GM21515 (cell line): ENCODE data around the gene PSMA5.

Experiments
- ATAC-seq: cut with Tn5 transposase; IDR thresholded peaks from one replicate; pipeline ENCODE4 v1.9.1; 2021; ENCODE audit not compliant: unreplicated experiment

PSMA5 gene

GRCh38 chr1:109370712-109371340 is 55.4 kb downstream of the PSMA5 start:
- ATAC-seq: no peak

GRCh38 chr1:109369167-109369746 is 57.0 kb downstream of the PSMA5 start:
- no peak for ATAC-seq

GRCh38 chr1:109368464-109368863 is 57.8 kb downstream of the PSMA5 start:
- ATAC-seq: no peak

DNA sequence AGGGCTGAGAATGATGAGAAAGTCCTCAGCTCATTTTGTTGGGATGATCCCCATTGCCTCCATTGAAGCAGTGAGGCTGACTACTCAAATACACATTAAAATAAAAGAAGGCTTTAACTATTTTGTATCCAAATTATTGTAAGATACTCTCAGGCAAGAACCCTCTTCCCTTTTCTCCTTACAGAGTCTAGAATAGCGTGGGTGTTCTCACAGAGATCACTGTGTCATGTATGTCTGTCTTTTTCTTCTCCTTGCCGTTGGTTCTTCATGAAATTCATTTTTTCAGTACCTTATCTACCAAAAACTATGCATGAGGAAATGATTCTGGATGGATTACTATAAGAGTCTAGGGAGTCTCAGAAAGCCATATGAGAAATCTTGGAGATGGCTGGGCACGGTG is 58.6 kb downstream of the PSMA5 start:
- ATAC-seq: no peak

GRCh38 chr1:109365642-109366204 is 60.5 kb downstream of the PSMA5 start:
- ATAC-seq: no peak

DNA sequence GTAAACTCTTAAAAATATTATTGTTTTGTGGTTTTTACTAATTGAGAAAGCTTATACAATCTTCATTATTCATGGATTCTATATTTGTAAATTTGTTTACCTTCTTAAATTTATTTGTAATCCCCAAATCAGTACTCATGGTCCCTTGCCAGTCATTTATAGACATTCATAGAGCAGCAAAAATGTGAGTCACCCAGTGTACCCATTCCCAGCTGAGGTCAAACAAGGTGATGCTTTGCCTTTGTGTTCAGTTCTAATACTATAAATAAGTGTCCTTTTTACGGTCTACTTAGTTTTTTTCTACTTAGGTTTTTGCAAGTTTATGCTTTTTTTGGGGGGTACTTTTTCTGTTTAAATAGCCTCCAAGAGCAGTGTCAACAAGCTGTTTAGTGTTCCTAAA is 64.6 kb downstream of the PSMA5 start:
- no peak for ATAC-seq

- no peak for ATAC-seq
These were observed 65.2 kb downstream of the PSMA5 start for GRCh38 chr1:109361069-109361468.

DNA sequence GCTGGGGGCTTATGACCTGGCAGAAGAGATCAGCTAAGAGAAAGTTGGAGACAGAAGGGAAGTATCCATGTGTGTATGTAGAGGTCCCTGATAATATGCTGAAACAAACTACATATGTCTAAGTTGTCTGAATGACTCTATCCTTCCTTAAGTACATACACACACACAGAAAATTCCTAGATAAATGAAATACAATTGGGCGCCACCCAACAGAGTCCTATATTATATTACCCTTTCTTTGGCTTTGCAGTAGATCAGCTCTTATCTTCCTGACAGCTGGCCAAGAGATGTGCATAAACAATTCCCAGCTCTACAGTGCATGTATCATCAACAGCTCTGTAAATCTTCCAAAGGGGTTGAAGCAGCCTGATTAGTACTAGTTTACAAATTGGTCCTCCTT is 68.6 kb downstream of the PSMA5 start:
- ATAC-seq: no peak

- no peak for ATAC-seq
These were observed 69.3 kb downstream of the PSMA5 start for GRCh38 chr1:109356915-109357314.

- ATAC-seq: no peak
These were observed 69.7 kb downstream of the PSMA5 start for GRCh38 chr1:109356505-109356904.

- no peak for ATAC-seq
These were observed 71.3 kb downstream of the PSMA5 start for GRCh38 chr1:109354929-109355328.

GRCh38 chr1:109351457-109351856 is 74.8 kb downstream of the PSMA5 start:
- ATAC-seq: no peak

DNA sequence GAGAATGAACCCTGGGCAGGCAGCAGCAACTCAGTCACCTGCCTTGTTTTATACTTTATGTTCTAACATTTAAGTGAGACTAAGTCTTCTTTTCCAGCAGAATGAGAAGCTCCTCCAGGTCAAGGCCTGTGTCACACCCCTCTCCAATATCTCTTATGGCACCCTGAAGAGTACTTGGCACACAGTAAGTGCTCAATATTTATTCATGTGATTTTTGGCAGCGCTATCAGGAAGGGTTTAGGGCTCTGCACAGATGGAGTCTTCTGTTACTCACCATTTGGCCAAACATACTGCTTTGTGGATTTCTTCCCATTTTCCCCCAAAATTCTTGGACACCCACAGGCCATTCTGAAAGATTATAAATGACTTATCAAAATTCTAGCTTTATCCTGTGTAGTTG is 75.6 kb downstream of the PSMA5 start:
- no peak for ATAC-seq

DNA sequence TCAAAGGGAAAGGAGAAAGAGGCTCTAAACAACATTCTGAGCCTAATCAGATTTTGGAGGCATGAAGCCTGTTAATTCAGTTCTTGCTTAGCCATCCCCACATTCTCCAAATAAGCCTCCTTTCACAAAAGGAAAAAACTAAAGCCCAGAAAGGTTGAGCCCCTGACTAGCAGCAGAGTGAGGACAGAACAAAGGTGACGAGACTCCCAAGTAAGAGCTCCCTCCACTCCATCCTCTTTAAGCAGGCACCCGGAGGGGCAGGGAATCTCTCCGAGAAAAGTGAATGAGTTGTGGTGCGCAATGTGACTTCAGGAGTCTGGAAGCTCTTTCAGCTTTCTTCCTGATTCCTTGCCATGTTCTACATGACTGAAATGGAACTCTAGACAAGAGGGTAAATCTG is 76.1 kb downstream of the PSMA5 start:
- no peak for ATAC-seq
